HG03575 (cell line): ENCODE data around the gene RAMP1.
"Not testable (repeated sequence)": the region's sequence is repeated elsewhere in the genome, so short reads cannot be mapped to it uniquely, and the experiment has no call there.

ENCODE experiments used
- ATAC-seq: cut with Tn5 transposase; IDR thresholded peaks from one replicate; pipeline ENCODE4 v1.9.1; 2021; ENCODE audit not compliant: unreplicated experiment, insufficient number of reproducible peaks, low FRiP score; ENCODE audit errors: extremely low read depth

The RAMP1 gene

GRCh38 chr2:237861875-237862527 lies 2.6 kb downstream of the RAMP1 start:
- no peak for ATAC-seq

DNA sequence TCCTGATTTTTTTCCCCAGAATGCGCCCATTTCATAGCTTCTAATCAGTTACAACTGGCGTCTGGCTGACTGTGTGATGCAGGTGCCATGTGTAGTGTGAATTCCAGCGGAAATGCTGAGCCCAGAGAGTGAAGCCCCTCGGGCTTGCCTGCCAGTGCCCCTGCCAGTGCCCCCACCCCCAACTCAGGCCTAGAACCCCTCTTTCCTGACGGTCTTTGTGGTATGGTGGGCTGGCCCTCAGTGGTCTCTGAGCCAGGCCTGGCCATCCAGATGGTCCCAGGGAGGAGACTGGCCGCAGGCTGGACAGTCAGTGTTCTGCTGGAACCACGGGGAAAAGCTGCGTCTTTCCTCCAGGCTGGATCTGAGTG lies 3.1 kb downstream of the RAMP1 start:
- ATAC-seq, result no peak

DNA sequence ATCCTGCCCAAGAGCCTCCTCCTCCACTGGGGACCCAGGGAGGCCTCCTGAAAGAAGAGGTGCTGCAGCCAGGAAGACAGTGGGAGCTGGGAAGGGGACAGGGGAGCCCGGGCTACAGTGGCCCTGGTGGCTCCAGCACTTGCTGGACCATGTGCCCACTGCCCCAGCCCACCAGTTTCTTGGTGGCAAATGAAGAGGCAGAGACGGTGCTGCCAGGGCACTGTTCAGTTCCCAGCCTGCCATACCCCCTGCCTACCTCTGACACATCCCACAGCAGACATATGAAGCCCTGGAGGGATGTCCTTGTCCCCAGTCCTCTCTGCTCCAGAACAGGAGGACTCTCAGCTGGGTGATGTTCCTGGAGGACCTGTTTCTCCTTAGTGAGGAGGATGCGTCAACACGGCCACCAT lies 3.7 kb downstream of the RAMP1 start:
- no peak for ATAC-seq

DNA sequence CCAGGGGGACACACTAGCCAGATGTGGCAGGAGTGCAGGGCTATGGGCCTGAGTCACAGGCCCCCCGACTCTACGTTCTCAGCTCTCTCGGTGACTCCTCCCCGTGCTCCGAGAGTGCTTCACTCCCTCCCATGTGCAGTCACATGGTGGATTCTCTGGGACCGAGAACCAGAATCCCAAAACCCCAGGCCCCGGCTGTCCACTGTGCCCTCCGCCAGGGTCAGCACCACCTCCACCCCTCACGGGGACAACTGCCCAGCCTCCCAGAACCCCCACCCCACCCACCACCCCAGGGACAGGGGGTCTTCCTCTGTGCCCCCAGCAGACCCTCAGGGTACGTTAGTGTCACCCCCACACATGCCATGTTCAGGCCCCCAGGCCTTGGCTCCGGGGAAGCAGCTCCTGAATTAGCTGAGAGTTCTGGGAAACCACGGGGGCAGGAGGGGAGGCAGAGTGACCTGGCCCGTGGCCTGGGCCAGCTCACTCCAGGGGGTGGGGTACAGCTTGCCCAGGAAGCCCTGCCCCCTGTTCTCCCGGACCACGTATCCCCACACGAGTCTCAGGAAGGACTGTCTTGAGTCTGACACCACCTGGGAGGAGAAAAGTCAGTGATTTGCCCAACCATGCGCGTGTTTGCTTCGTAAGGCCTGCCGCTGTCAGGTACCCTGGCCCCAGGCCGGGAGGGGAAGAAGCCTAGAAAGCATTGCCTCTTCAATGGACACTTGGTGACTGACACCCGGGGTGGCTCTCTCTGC lies 4.4 kb downstream of the RAMP1 start:
- no peak for ATAC-seq

- ATAC-seq, result no peak
Measured at GRCh38 chr2:237864444-237864931, 5.1 kb downstream of the RAMP1 start.

GRCh38 chr2:237864940-237865622 lies 5.7 kb downstream of the RAMP1 start:
- ATAC-seq, result no peak

- no peak for ATAC-seq
Measured at GRCh38 chr2:237865623-237866041, 6.2 kb downstream of the RAMP1 start.

- no peak for ATAC-seq
Measured at GRCh38 chr2:237866101-237866621, 6.7 kb downstream of the RAMP1 start.

GRCh38 chr2:237867465-237867864 lies 8.0 kb downstream of the RAMP1 start:
- ATAC-seq, result no peak

DNA sequence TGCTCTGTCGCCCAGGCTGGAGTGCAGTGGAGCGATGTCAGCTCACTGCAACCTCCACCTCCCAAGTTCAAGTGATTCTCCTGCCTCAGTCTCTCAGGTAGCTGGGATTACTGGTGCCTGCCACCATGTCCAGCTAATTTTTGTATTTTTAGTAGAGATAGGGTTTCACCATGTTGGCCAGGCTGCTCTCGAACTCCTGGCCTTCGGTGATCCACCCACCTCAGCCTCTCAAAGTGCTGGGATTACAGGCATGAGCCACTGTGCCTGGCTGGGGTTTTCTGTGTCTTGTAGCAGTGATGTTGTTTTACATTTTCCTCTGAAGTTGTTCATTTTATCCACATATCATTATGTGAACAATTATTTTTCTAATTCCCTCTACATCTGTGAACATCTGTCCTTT lies 8.7 kb downstream of the RAMP1 start:
- ATAC-seq, result not testable (repeated sequence)

DNA sequence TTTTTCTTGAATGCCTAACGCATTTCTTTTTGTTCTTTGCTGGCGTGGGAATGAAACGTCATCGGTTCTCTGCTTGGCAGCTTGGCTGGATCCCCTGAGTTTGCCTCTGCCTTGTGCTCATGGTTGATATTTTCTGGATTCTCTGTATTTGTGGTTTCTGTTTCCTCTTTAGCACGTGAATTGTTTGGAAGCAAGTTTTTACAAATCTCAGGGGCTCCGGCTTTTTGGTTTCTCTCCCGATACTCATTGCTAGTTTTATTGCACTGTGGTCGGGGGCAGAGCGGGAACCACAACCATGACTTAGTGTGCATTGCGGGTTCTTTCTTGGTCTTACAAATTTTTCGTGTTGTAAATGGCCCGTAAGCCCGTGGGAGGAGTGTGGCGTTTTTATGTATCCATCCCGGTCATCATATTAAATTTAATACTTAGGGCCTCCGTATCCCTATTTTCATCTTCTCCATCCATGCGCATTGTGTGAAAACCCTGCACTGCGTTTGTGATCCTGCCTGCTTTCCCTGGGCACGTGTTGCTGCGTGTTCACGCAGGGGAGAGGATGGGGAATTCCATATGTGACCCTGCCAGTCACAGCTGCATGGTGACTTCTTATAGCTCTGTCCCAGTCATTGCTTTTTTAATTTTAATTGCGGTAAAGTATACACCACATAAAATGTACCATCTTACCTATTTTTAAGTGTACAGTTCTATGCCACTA lies 9.4 kb downstream of the RAMP1 start:
- no peak for ATAC-seq

GRCh38 chr2:237869343-237870102 lies 10.1 kb downstream of the RAMP1 start:
- ATAC-seq, result no peak

GRCh38 chr2:237870126-237870525 lies 10.7 kb downstream of the RAMP1 start:
- ATAC-seq, result no peak

GRCh38 chr2:237870754-237871651 lies 11.6 kb downstream of the RAMP1 start:
- no peak for ATAC-seq

DNA sequence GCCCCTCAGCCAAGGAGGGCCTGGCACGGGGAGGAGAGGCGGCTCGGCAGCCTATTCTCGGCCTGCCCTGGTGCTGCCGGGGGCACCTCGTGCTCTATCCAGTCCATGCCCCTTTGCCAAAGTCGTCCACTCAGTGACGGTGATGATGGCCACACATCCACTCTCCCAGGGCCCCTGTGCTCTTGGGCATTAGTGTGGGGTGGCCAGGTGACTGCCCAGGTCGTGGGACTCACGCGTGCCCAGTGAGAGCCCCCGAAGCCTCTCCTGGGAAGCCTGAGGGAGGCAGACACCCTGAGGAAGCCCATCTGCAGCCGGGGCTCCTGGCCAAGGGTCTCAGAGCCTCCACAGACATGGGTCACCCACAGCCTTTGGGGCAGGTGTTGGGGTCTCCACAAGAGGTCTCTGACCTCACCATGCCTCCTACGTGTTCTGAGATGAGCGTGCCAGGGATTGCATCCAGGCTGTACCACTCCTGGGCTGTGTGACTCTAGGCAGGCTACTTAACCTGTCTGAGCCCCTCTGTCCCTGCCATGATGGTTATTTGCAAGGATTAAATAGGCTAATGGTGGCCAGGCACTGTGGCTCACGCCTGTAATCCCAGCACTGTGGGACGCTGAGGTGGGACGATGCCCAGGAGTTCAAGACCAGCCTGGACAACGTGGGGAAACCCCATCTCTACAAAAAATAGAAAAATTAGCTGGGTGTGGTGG lies 12.9 kb downstream of the RAMP1 start:
- ATAC-seq, result no peak

DNA sequence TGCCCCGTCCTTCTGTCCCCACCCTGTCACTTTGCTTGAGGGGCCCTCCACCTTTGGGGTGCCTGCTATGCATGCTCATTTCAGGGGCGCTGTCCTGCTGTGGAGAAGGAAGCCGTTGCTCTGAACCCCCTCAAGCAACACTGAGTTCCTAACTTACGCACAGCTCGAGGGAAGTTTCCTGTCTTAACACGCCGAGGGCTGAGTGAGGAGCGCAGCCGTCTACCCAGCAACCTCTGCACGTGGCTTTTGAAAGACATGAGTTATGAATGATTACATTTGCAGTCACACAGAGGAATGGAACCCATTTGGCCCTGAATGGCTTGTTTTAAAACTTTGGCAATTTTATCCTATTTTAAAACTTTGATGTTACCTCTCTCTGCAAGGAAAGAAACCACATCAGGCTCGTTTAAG lies 14.0 kb downstream of the RAMP1 start:
- ATAC-seq, result no peak
